ENCODE results near the gene TCP1. TPM values are rescaled to one million over a fixed set of nuclear protein-coding genes. Genes with fewer than 3 reads are reported as not detected.
A peak's percentile ranks its signal among the peaks of the same experiment; 100 is the strongest.

The TCP1 gene
- total and polyA plus RNA-seq, 2 experiments from 2014 or later = 130 to 166 TPM

DNA sequence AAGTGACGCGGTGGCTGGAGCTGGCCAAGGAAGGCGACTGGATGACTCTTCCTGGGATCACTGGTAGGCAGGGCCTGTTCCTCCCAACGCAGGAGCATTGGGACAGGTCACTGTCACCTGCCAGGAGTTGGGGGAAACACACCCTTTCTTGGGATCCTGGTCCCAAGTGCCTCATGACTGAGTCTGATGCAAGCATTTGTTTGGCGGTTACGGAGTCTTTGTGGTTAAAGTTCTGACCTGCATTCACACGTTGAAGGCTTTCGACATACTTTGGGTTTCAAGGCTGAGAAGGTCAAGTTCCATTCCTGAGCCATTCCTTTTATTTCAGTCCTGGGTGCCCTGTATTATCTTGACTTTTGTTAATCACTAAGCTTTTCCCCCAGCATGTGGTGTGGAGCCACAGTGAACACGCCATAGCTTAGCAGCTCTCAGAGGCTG lies 16.6 kb upstream of the TCP1 start:
- Histone ChIP-seq H3K27ac (peak overlapping the region; percentile 80), H3K36me3 (replicated peaks; ENCODE audit: insufficient read depth, low read depth) (no peaks in the 10 kb centered on the region), H3K4me2 (peak overlapping the region; percentile 51), H3K9me3 (ENCODE audit: low read depth) (no peaks in the 10 kb centered on the region), H3K4me1 (ENCODE audit: insufficient read depth) (peaks cover 9% of the 10 kb centered on the region), H3K4me3 (no peak overlapping the region), H3K27me3 (no peaks in the 10 kb centered on the region), H4K20me1 (ENCODE audit: insufficient read depth, poor library complexity, severe bottlenecking) (no peaks in the 10 kb centered on the region), H2AFZ (no peak overlapping the region), H3K9me2 (replicated peaks; ENCODE audit: insufficient read depth) (no peaks in the 10 kb centered on the region), H3K79me2 (no peaks in the 10 kb centered on the region)
- peak; percentile 46 for DNase-seq (ENCODE audit: low spot score)
- TF ChIP-seq EZH2phosphoT487 (IDR thresholded peaks at IDR 0.05; ENCODE audit: low read depth, severe bottlenecking, unreplicated experiment) (no peak), EZH2 (IDR thresholded peaks at IDR 0.05; ENCODE audit: borderline replicate concordance) (no peak)
- TF ChIP-seq, protein P1, sequence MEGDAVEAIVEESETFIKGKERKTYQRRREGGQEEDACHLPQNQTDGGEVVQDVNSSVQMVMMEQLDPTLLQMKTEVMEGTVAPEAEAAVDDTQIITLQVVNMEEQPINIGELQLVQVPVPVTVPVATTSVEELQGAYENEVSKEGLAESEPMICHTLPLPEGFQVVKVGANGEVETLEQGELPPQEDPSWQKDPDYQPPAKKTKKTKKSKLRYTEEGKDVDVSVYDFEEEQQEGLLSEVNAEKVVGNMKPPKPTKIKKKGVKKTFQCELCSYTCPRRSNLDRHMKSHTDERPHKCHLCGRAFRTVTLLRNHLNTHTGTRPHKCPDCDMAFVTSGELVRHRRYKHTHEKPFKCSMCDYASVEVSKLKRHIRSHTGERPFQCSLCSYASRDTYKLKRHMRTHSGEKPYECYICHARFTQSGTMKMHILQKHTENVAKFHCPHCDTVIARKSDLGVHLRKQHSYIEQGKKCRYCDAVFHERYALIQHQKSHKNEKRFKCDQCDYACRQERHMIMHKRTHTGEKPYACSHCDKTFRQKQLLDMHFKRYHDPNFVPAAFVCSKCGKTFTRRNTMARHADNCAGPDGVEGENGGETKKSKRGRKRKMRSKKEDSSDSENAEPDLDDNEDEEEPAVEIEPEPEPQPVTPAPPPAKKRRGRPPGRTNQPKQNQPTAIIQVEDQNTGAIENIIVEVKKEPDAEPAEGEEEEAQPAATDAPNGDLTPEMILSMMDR (IDR thresholded peaks at IDR 0.05; ENCODE audit: poor library complexity) = no peak
- 82% methylated on average over 9 of the region's 9 CpGs for WGBS (ENCODE audit: low lambda C conversion rate, missing lambda C conversion rate)

DNA sequence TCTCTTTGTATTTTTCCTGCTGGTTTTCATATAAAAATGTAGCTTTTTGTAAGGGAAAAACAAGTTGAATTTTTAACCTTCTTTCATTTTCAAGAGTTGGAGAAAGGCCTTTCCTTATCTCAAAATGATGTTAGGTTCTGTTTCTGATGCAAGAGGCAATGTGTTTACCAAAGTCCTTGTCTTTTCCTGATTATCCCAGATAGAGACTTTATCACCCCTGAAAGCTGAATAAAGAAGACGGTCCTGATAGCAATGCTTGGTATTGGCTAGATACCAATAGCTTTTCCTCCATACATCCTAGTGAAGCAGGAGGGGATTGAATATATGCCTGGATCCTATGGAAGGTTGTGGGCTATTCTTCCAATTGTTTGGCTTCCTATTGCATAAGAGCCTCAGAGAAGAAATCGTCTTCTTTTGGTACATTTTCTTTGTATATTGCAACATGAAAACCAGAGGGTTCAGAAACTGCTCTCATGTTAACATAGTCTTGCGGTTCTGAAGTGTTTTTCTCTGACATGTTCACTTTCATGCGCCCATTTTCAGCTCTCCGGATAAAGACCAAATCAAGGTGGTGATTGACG lies 16.1 kb upstream of the TCP1 start:
- Histone ChIP-seq H3K27me3 (no peaks in the 10 kb centered on the region), H4K20me1 (ENCODE audit: insufficient read depth, poor library complexity, severe bottlenecking) (no peaks in the 10 kb centered on the region), H3K4me3 (no peak overlapping the region), H3K79me2 (no peaks in the 10 kb centered on the region), H2AFZ (no peak overlapping the region), H3K9me3 (ENCODE audit: low read depth) (no peaks in the 10 kb centered on the region), H3K27ac (peak overlapping the region; percentile 80), H3K9me2 (replicated peaks; ENCODE audit: insufficient read depth) (no peaks in the 10 kb centered on the region), H3K36me3 (replicated peaks; ENCODE audit: insufficient read depth, low read depth) (no peaks in the 10 kb centered on the region), H3K4me2 (peak overlapping the region; percentile 51), H3K4me1 (ENCODE audit: insufficient read depth) (peaks cover 9% of the 10 kb centered on the region)
- DNase-seq (ENCODE audit: low spot score) = no peak
- WGBS (ENCODE audit: low lambda C conversion rate, missing lambda C conversion rate) = 88% methylated on average over 6 of the region's 6 CpGs
- TF ChIP-seq EZH2 (IDR thresholded peaks at IDR 0.05; ENCODE audit: borderline replicate concordance) (no peak), EZH2phosphoT487 (IDR thresholded peaks at IDR 0.05; ENCODE audit: low read depth, severe bottlenecking, unreplicated experiment) (no peak)
- TF ChIP-seq, protein P1 (IDR thresholded peaks at IDR 0.05; ENCODE audit: poor library complexity) = no peak

DNA sequence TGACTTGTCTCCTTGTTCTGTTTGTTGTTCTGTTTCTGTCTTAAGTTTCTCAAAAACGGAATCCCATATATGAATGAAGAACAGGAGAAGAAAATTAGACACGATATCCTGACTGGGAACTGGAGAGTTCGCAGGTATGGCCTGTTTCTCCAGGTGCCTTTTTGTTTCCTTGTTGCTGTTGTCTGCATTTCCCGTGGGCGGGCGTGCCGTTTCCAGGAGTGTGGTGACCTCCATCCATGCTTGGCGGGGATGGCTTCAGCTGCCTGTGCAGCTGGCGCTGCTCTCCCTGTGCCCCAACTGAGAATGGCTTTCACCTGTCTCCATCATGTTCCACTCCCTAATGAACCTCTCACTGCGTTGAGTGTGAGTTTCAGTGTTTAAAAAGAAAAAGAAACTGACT lies 15.1 kb upstream of the TCP1 start:
- no peak overlapping the region for H3K4me2 ChIP-seq
- H3K9me2 ChIP-seq (replicated peaks; ENCODE audit: insufficient read depth) = no peaks in the 10 kb centered on the region
- TF ChIP-seq EZH2 (IDR thresholded peaks at IDR 0.05; ENCODE audit: borderline replicate concordance) = no peak
- TF ChIP-seq, protein P1 (IDR thresholded peaks at IDR 0.05; ENCODE audit: poor library complexity) = no peak
- TF ChIP-seq EZH2phosphoT487 (IDR thresholded peaks at IDR 0.05; ENCODE audit: low read depth, severe bottlenecking, unreplicated experiment) = no peak
- no peaks in the 10 kb centered on the region for H3K27me3 ChIP-seq
- no peaks in the 10 kb centered on the region for H3K9me3 ChIP-seq (ENCODE audit: low read depth)
- DNase-seq (ENCODE audit: low spot score) = no peak
- H3K79me2 ChIP-seq = no peaks in the 10 kb centered on the region
- H3K4me3 ChIP-seq = no peak overlapping the region
- H3K4me1 ChIP-seq (ENCODE audit: insufficient read depth) = peaks cover 9% of the 10 kb centered on the region
- no peak overlapping the region for H2AFZ ChIP-seq
- H3K36me3 ChIP-seq (replicated peaks; ENCODE audit: insufficient read depth, low read depth) = no peaks in the 10 kb centered on the region
- H3K27ac ChIP-seq = peak overlapping the region; percentile 80
- WGBS (ENCODE audit: low lambda C conversion rate, missing lambda C conversion rate) = 93% methylated on average over 10 of the region's 10 CpGs
- H4K20me1 ChIP-seq (ENCODE audit: insufficient read depth, poor library complexity, severe bottlenecking) = no peaks in the 10 kb centered on the region

Data from hepatocyte (in vitro differentiated cells).